ENCODE results near the gene PNPLA6. TPM values are rescaled to one million over a fixed set of nuclear protein-coding genes. Genes with fewer than 3 reads are reported as not detected.

PNPLA6 gene
- total RNA-seq, 1 experiment from 2014 or later, result 176 TPM

GRCh38 chr19:7582446-7582845 lies 46.9 kb downstream of the PNPLA6 start:
- in situ Hi-C loops (cut with HindIII; ENCODE audit: low pct_unique_long_range_greater_than_20kb, low sequenced_read_pairs) (no loop called here), intact Hi-C loops (cut with micrococcal nuclease; ENCODE audit: unreplicated experiment) (no loop called here)
- POLR2A ChIA-PET, result no interaction called here
- no TSS peak for BruUV-seq (replicated peaks)
- Histone ChIP-seq H3K4me3 (ENCODE audit: low read depth in 2 of 2, low read length in 2 of 2) (no peak overlapping the region), H3K27ac (ENCODE audit: low read length) (no peak overlapping the region), H3K9me3 (ENCODE audit: control insufficient read depth, insufficient read depth, low read depth, low read length) (no peaks in the 10 kb centered on the region), H3K36me3 (ENCODE audit: control insufficient read depth, insufficient read depth, low read length) (no peaks in the 10 kb centered on the region), H3K27me3 (ENCODE audit: control insufficient read depth, insufficient read depth, low read length) (no peaks in the 10 kb centered on the region; the same call in 1 of the 2 replicates), H3K4me1 (ENCODE audit: control insufficient read depth, insufficient read depth, low read length) (no peaks in the 10 kb centered on the region)
- TF ChIP-seq, protein P1, sequence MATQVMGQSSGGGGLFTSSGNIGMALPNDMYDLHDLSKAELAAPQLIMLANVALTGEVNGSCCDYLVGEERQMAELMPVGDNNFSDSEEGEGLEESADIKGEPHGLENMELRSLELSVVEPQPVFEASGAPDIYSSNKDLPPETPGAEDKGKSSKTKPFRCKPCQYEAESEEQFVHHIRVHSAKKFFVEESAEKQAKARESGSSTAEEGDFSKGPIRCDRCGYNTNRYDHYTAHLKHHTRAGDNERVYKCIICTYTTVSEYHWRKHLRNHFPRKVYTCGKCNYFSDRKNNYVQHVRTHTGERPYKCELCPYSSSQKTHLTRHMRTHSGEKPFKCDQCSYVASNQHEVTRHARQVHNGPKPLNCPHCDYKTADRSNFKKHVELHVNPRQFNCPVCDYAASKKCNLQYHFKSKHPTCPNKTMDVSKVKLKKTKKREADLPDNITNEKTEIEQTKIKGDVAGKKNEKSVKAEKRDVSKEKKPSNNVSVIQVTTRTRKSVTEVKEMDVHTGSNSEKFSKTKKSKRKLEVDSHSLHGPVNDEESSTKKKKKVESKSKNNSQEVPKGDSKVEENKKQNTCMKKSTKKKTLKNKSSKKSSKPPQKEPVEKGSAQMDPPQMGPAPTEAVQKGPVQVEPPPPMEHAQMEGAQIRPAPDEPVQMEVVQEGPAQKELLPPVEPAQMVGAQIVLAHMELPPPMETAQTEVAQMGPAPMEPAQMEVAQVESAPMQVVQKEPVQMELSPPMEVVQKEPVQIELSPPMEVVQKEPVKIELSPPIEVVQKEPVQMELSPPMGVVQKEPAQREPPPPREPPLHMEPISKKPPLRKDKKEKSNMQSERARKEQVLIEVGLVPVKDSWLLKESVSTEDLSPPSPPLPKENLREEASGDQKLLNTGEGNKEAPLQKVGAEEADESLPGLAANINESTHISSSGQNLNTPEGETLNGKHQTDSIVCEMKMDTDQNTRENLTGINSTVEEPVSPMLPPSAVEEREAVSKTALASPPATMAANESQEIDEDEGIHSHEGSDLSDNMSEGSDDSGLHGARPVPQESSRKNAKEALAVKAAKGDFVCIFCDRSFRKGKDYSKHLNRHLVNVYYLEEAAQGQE (IDR thresholded peaks at IDR 0.05; ENCODE audit: insufficient read depth in 1 of 2, low read depth in 2 of 2, low read length in 1 of 2), result no peak
- no peak for TF ChIP-seq CTCF (IDR thresholded peaks at IDR 0.05)
- TF ChIP-seq SIN3A (IDR thresholded peaks at IDR 0.05; ENCODE audit: borderline replicate concordance, insufficient read depth, low read depth, low read length), result no peak
- TF ChIP-seq TCF7L2 (IDR thresholded peaks at IDR 0.05; ENCODE audit: low read depth, low read length), result no peak
- TF ChIP-seq POLR2AphosphoS5 (IDR thresholded peaks at IDR 0.05; ENCODE audit: low read depth, low read length), result no peak
- CTCF ChIA-PET, result no interaction called here
- DNase-seq (ENCODE audit: low read depth, low spot score) (no peak), ATAC-seq (no peak)

DNA sequence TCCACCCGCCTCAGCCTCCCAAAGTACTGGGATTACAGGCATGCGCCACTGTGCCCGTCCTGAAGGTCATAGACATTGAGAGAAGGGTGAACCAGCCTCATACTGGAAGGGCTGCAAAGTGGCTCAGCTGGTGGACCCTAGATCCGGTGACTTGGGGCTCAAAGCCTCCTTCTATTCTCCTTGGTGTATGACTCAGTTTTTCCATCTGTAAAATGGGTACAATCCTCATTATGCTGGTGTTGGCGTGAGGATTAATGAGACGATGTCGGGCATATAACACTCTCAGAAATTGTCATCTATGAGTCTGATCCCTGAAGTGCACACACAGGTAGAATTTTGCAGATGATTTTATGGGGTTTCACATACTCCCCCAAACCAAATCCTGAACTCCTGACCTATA lies 54.3 kb downstream of the PNPLA6 start:
- CTCF ChIA-PET, result interaction anchor here (0.6 kb wide), 1 partner anchor 222 kb away, joined by 3 read pairs; no protein-coding TSS in a partner anchor
- Histone ChIP-seq H3K27ac (ENCODE audit: low read length) (no peak overlapping the region), H3K9me3 (ENCODE audit: control insufficient read depth, insufficient read depth, low read depth, low read length) (no peaks in the 10 kb centered on the region), H3K27me3 (ENCODE audit: control insufficient read depth, insufficient read depth, low read length) (no peaks in the 10 kb centered on the region), H3K36me3 (ENCODE audit: control insufficient read depth, insufficient read depth, low read length) (no peaks in the 10 kb centered on the region), H3K4me3 (ENCODE audit: low read depth in 2 of 2, low read length in 2 of 2) (no peak overlapping the region), H3K4me1 (ENCODE audit: control insufficient read depth, insufficient read depth, low read length) (no peaks in the 10 kb centered on the region)
- TF ChIP-seq CTCF (IDR thresholded peaks at IDR 0.05) (no peak), SIN3A (IDR thresholded peaks at IDR 0.05; ENCODE audit: borderline replicate concordance, insufficient read depth, low read depth, low read length) (no peak), TCF7L2 (IDR thresholded peaks at IDR 0.05; ENCODE audit: low read depth, low read length) (no peak)
- TF ChIP-seq, protein P1 (IDR thresholded peaks at IDR 0.05; ENCODE audit: insufficient read depth in 1 of 2, low read depth in 2 of 2, low read length in 1 of 2), result no peak
- intact Hi-C loops (cut with micrococcal nuclease; ENCODE audit: unreplicated experiment), result no loop called here
- POLR2A ChIA-PET, result no interaction called here
- ATAC-seq, result no peak
- in situ Hi-C loops (cut with HindIII; ENCODE audit: low pct_unique_long_range_greater_than_20kb, low sequenced_read_pairs), result no loop called here
- no TSS peak for BruUV-seq (replicated peaks)
- no peak for DNase-seq (ENCODE audit: low read depth, low spot score)

Measured in Panc1 (cell line).